ENCODE results near the gene GUCA1A.

- TF ChIP-seq SUZ12 (IDR thresholded peaks at IDR 0.05; ENCODE audit: extremely low read depth, insufficient read depth, insufficient read length) (no peak), ZNF274 (IDR thresholded peaks at IDR 0.05; ENCODE audit: low read depth, low read length) (no peak)
These were observed 31.7 kb downstream of the GUCA1A start for GRCh38 chr6:42204768-42205282.

Data from NT2/D1 (cell line).